ENCODE data around the gene SIGLEC10. TPM values are rescaled to one million over a fixed set of nuclear protein-coding genes. Genes with fewer than 3 reads are reported as not detected.

The SIGLEC10 gene
- total and polyA plus RNA-seq, 9 of the 15 experiments (the other 6 are each of a cell fraction or from before 2014, with no cell fraction given) = 0.10 to 1.8 (median 0.82) TPM

DNA sequence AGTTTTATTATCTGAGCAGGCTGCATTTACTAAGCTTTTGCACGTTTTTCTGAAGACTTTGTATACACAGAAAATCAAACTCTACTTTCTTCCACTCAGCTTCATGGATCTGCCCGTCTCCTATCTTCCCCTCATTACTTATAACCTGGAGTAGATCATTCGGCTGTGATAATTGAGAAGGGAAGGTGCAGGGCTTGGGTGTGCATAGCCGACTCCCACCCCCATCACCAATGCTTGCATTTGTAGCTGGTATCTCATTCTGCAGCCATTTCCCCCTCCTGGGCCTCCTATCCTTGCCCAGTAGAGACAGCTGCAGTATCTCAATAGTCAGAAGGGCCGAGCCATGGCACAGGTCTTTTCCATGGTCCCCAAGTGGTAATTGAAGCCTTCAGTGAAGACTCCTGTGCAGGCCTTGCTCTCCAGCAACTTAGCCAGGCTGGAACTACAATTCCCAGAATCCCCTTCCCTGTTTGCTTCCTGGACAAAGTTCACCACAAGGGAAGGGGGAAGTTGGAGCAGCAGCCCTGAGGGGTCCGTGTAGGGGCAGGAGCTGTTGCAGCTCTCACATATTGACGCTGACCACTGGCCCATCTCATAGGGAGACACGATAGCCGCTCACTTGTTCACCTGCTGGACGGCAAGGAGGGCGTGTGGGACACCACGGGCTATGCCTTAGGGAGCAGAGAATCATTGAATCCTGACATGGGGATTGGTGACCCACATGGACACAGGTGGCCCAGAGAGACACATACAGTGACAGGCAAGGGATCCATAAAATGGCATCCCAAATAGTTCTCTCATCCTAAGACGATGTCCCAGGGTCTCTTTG, 42.9 kb upstream of the SIGLEC10 start (continued):
- TF ChIP-seq CTBP1 (IDR thresholded peaks at IDR 0.05; ENCODE audit: borderline replicate concordance) (0 out of 2 replicates have a peak, but pooled peaks have one; percentile 23), GABPB1 (CRISPR knock-in tag; IDR thresholded peaks at IDR 0.05) (peak; percentile 99), ASH1L (IDR thresholded peaks at IDR 0.05; ENCODE audit: borderline replicate concordance, low read depth, partially characterized antibody) (peak; percentile 23), TEAD1 (CRISPR knock-in tag; IDR thresholded peaks at IDR 0.05) (peak in 1 of 2 experiments; percentile 47; a peak in 1 of 4 replicates), ZFP36 (IDR thresholded peaks at IDR 0.05; ENCODE audit: low read depth, low read length, partially characterized antibody) (peak; percentile 12), ZFX (CRISPR knock-in tag; IDR thresholded peaks at IDR 0.05) (peak; percentile 58; the same call in 1 of the 2 replicates), CBX1 (IDR thresholded peaks at IDR 0.05; ENCODE audit: low read depth) (0 out of 2 replicates have a peak, but pooled peaks have one; percentile 30), ERF (CRISPR knock-in tag; IDR thresholded peaks at IDR 0.05) (peak; percentile 80; the same call in 1 of the 2 replicates), PTRF (tag; IDR thresholded peaks at IDR 0.05) (no peak), SPI1 (IDR thresholded peaks at IDR 0.05; ENCODE audit: borderline replicate concordance, low read depth, low read length) (peak; percentile 57; the same call in 1 of the 2 replicates), NRF1 (conservative IDR thresholded peaks at IDR 0.05 in 1 of 2, IDR thresholded peaks at IDR 0.05 in 1 of 2) (no peak), NCOA6 (IDR thresholded peaks at IDR 0.05) (no peak), SREBF1 (IDR thresholded peaks at IDR 0.05; ENCODE audit: borderline replicate concordance, low read depth, low read length) (peak; percentile 71; the same call in 1 of the 2 replicates), TBP (optimal IDR thresholded peaks at IDR 0.05; ENCODE audit: low read depth, low read length) (peak; percentile 46), YY1 (IDR thresholded peaks at IDR 0.05; ENCODE audit: borderline replicate concordance in 1 of 3, control insufficient read depth in 1 of 3, extremely low read depth in 1 of 3, insufficient read depth in 3 of 3, insufficient read length in 1 of 3, insufficient replicate concordance in 2 of 3, low read depth in 1 of 3, low read length in 2 of 3) (peak in 1 of 3 experiments; percentile 54), MBD2 (IDR thresholded peaks at IDR 0.05; ENCODE audit: borderline replicate concordance, low read depth) (peak; percentile 69; the same call in 1 of the 2 replicates), KDM5B (IDR thresholded peaks at IDR 0.05; ENCODE audit: insufficient replicate concordance, low read depth, low read length) (peak; percentile 56), PHB2 (IDR thresholded peaks at IDR 0.05; ENCODE audit: low read depth) (no peak)
- TF ChIP-seq, protein P1, sequence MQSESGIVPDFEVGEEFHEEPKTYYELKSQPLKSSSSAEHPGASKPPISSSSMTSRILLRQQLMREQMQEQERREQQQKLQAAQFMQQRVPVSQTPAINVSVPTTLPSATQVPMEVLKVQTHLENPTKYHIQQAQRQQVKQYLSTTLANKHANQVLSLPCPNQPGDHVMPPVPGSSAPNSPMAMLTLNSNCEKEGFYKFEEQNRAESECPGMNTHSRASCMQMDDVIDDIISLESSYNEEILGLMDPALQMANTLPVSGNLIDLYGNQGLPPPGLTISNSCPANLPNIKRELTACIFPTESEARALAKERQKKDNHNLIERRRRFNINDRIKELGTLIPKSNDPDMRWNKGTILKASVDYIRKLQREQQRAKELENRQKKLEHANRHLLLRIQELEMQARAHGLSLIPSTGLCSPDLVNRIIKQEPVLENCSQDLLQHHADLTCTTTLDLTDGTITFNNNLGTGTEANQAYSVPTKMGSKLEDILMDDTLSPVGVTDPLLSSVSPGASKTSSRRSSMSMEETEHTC (IDR thresholded peaks at IDR 0.05) = no peak
- TF ChIP-seq, protein P2, sequence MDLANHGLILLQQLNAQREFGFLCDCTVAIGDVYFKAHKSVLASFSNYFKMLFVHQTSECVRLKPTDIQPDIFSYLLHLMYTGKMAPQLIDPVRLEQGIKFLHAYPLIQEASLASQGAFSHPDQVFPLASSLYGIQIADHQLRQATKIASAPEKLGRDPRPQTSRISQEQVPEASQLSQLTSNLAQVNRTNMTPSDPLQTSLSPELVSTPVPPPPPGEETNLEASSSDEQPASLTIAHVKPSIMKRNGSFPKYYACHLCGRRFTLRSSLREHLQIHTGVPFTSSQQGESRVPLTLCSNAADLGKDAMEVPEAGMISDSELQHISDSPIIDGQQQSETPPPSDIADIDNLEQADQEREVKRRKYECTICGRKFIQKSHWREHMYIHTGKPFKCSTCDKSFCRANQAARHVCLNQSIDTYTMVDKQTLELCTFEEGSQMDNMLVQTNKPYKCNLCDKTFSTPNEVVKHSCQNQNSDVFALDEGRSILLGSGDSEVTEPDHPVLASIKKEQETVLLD (IDR thresholded peaks at IDR 0.05) = 0 out of 2 replicates have a peak, but pooled peaks have one; percentile 40
- TF ChIP-seq, protein P3, sequence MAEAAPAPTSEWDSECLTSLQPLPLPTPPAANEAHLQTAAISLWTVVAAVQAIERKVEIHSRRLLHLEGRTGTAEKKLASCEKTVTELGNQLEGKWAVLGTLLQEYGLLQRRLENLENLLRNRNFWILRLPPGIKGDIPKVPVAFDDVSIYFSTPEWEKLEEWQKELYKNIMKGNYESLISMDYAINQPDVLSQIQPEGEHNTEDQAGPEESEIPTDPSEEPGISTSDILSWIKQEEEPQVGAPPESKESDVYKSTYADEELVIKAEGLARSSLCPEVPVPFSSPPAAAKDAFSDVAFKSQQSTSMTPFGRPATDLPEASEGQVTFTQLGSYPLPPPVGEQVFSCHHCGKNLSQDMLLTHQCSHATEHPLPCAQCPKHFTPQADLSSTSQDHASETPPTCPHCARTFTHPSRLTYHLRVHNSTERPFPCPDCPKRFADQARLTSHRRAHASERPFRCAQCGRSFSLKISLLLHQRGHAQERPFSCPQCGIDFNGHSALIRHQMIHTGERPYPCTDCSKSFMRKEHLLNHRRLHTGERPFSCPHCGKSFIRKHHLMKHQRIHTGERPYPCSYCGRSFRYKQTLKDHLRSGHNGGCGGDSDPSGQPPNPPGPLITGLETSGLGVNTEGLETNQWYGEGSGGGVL (CRISPR knock-in tag; IDR thresholded peaks at IDR 0.05) = no peak

Data from K562 (cell line).